Breast epithelium (tissue), 3 donors: ENCODE results near the gene NKD2.

Experiments
- POLR2AphosphoS5 ChIP-seq, 3 donors: sonication (generic); formaldehyde crosslinking; IDR thresholded peaks; one replicate each; pipeline ENCODE4 v1.6.1; 2017; ENCODE audit warnings: antibody characterized with exemption in 3 of 3
- TF ChIP-seq, protein P1 (sequence below), 3 donors: fragments of 450-650 bp; IDR thresholded peaks; one replicate each; pipeline ENCODE4 v1.5.1; 2016 to 2017; ENCODE audit warnings: antibody characterized with exemption in 3 of 3, mild to moderate bottlenecking in 3 of 3, moderate library complexity in 3 of 3

DNA sequence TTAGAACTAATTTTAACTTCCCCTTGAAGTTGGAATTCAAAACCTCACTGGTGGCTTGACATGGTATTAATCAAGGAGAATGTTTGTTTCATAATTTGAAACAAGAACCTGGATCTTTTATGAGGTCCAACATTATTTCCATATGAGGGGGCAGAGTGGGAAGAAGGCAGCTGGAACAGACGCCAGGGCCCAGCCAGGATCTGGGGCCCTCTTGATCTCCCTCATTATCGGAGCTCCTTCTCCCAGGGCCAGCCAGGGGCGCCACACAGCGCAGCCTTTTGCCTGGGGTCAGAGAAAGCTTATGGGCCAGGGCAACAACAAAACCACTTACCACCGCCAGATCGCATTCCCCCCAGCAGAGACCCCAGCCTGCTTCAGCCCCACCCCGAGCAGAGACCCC, 27.1 kb upstream of the NKD2 start:
- TF ChIP-seq, protein P1, sequence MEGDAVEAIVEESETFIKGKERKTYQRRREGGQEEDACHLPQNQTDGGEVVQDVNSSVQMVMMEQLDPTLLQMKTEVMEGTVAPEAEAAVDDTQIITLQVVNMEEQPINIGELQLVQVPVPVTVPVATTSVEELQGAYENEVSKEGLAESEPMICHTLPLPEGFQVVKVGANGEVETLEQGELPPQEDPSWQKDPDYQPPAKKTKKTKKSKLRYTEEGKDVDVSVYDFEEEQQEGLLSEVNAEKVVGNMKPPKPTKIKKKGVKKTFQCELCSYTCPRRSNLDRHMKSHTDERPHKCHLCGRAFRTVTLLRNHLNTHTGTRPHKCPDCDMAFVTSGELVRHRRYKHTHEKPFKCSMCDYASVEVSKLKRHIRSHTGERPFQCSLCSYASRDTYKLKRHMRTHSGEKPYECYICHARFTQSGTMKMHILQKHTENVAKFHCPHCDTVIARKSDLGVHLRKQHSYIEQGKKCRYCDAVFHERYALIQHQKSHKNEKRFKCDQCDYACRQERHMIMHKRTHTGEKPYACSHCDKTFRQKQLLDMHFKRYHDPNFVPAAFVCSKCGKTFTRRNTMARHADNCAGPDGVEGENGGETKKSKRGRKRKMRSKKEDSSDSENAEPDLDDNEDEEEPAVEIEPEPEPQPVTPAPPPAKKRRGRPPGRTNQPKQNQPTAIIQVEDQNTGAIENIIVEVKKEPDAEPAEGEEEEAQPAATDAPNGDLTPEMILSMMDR (IDR thresholded peaks at IDR 0.05), result no peak
- no peak for TF ChIP-seq POLR2AphosphoS5 (IDR thresholded peaks at IDR 0.05)
